MG63 (cell line): Measurements from ENCODE around the gene TRIP10. TPM values are rescaled to one million over a fixed set of nuclear protein-coding genes. Genes with fewer than 3 reads are reported as not detected.

Source experiments
- DNase-seq: peaks from one replicate; pipeline ENCODE4 v3.0.0-alpha.2; 2020
- H3K27me3 ChIP-seq: fragments of 250-450 bp; sonication (Bioruptor Pico); 2 replicates; pipeline ENCODE4 v1.5.1; 2020; ENCODE audit warnings: mild to moderate bottlenecking, moderate library complexity
- H3K36me3 ChIP-seq: fragments of 250-450 bp; sonication (Bioruptor Pico); 2 replicates; pipeline ENCODE4 v1.5.1; 2020; ENCODE audit warnings: mild to moderate bottlenecking, moderate library complexity
- H3K4me3 ChIP-seq: fragments of 250-450 bp; sonication (Bioruptor Pico); 2 replicates; pipeline ENCODE4 v1.5.1; 2020; ENCODE audit warnings: mild to moderate bottlenecking, moderate library complexity
- H3K9me3 ChIP-seq: fragments of 250-450 bp; sonication (Bioruptor Pico); 2 replicates; pipeline ENCODE4 v1.5.1; 2020; ENCODE audit warnings: mild to moderate bottlenecking, moderate library complexity
- total RNA-seq: library from RNA; depleted of rRNA; stranded (reverse); fragments of >200 nt; shearing (Covaris generic); gene quantifications from 2 replicates; pipeline ENCODE4 v1.2.3, GENCODE V29; 2014; ENCODE audit warnings: low replicate concordance; rRNA removed

Gene TRIP10
- 37.2 and 58.3 TPM in 2 replicates for total RNA-seq

DNA sequence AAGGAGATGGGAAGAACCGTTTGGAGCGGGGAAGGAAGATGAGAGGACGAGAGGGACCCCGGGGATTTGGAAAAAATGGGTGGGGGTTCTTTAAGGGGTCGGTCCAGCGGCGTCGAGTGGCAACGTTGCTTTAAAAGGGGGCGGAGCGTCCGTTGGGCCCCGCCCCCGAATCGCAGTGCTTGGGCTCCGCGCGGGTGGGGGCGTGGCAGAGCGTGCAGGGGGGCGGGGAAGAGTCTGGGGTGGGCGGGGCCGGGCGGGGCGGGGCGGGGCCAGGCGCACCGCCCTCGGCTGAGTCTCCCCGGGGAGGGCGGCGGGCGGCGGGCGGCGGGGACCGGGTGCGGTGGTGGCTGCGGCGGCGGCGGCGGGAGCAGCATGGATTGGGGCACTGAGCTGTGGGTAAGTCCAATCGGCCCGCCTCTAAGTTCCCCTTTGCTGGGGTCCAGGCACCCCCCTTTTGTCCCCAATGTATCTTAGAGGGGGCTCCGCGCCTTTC is at the start of gene TRIP10:
Gene TRIP10, plus strand, starts transcription at position 291 of the 493 bp plus-strand sequence. Its CDS starts 82 bp downstream, at position 373.
- Histone ChIP-seq H3K9me3 (no peaks in the 10 kb centered on the region), H3K36me3 (peaks cover 6% of the 10 kb centered on the region), H3K27me3 (no peaks in the 10 kb centered on the region), H3K4me3 (peak within 1 kb of the TSS; percentile 79)
- DNase-seq = peak; percentile 51

GRCh38 chr19:6690160-6690885 is 49.2 kb upstream of the TRIP10 start:
- Histone ChIP-seq H3K9me3 (no peaks in the 10 kb centered on the region), H3K36me3 (no peaks in the 10 kb centered on the region), H3K27me3 (no peaks in the 10 kb centered on the region), H3K4me3 (no peak overlapping the region)
- no peak for DNase-seq

GRCh38 chr19:6691342-6691741 is 48.1 kb upstream of the TRIP10 start:
- DNase-seq = no peak
- Histone ChIP-seq H3K36me3 (no peaks in the 10 kb centered on the region), H3K9me3 (no peaks in the 10 kb centered on the region), H3K27me3 (no peaks in the 10 kb centered on the region), H3K4me3 (no peak overlapping the region)

DNA sequence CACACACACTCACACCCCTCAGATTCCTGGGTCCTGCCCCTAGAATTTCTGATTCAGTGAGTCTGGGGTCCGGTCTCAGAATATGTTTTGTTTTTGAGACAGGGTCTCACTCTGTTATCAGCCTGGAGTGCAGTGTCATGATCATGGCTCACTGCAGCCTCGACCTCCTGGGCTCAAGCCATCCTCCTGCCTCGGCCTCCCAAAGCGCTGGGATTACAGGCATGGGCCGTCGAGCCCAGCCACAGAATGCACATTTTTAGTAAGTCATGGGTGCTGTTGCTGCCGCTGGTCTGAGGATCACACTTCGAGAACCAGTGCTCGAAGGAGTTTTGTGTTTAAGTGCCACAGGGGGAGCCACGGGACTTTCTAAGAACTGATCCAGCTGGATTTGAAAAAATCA is 47.5 kb upstream of the TRIP10 start:
- Histone ChIP-seq H3K4me3 (no peak overlapping the region), H3K27me3 (no peaks in the 10 kb centered on the region), H3K9me3 (no peaks in the 10 kb centered on the region), H3K36me3 (no peaks in the 10 kb centered on the region)
- DNase-seq = no peak

GRCh38 chr19:6693056-6693471 is 46.4 kb upstream of the TRIP10 start:
- no peak for DNase-seq
- Histone ChIP-seq H3K4me3 (no peak overlapping the region), H3K36me3 (no peaks in the 10 kb centered on the region), H3K27me3 (no peaks in the 10 kb centered on the region), H3K9me3 (no peaks in the 10 kb centered on the region)

DNA sequence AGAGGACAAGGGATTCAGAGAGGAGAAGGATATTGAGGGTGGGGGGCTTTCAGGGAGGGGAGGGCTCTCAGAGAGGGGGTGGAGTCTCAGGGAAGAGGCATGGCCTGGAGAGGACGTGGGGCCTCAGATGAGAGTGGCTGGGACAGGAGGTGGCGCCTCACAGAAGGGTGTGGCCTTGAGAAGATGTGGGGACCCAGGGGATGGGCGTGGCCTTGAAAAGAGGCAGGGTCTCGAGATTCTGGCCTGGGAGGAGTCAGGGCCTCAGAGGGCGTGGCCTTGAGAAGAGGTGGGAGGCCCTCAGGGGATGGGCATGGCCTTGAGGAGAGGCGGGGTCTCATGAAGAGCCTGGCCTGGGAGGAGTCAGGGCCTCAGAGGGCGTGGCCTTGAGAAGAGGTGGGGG is 45.8 kb upstream of the TRIP10 start:
- H3K27me3 ChIP-seq = no peaks in the 10 kb centered on the region
- DNase-seq = no peak

GRCh38 chr19:6694147-6694815 is 45.2 kb upstream of the TRIP10 start:
- H3K27me3 ChIP-seq = no peaks in the 10 kb centered on the region
- DNase-seq = no peak
- H3K4me3 ChIP-seq = no peak overlapping the region
- H3K9me3 ChIP-seq = no peaks in the 10 kb centered on the region
- no peaks in the 10 kb centered on the region for H3K36me3 ChIP-seq

More for the DNA sequence above, 45.8 kb upstream of the TRIP10 start:
- Histone ChIP-seq H3K9me3 (no peaks in the 10 kb centered on the region), H3K36me3 (no peaks in the 10 kb centered on the region), H3K4me3 (no peak overlapping the region)

DNA sequence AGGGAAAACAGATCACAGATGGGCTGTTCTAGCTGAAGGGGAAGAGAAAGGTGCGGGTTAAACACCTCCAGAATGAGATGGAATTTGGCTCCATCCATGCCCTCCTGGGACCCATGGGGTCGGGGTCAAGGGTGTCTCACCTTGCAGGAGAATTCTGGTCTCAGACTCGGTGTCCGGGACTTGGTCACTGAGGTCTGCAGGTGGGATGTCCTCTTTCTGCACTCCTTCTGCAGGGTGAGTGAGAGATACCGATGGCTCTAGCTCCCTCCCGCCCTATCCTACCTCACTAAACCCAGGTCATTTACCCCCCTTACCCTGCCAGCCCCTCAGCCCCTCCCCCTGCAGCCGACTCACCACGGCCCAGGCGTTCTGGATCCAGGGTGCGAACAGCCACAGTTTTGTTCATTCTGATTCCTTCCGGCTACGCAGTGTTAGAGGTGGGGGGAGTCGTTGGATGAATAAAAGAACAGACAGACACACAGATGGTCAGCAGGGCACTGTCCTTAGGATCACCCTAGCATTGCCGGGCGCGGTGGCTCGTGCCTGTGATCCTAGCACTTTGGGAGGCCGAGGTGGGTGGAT is 43.1 kb upstream of the TRIP10 start:
- Histone ChIP-seq H3K27me3 (no peaks in the 10 kb centered on the region), H3K4me3 (no peak overlapping the region), H3K9me3 (no peaks in the 10 kb centered on the region), H3K36me3 (no peaks in the 10 kb centered on the region)
- DNase-seq = no peak

- no peaks in the 10 kb centered on the region for H3K27me3 ChIP-seq
- no peak overlapping the region for H3K4me3 ChIP-seq
- no peaks in the 10 kb centered on the region for H3K36me3 ChIP-seq
- H3K9me3 ChIP-seq = no peaks in the 10 kb centered on the region
- DNase-seq = no peak
Observed at GRCh38 chr19:6697291-6697690, 42.2 kb upstream of the TRIP10 start.

GRCh38 chr19:6699935-6700334 is 39.5 kb upstream of the TRIP10 start:
- no peak overlapping the region for H3K4me3 ChIP-seq
- H3K9me3 ChIP-seq = no peaks in the 10 kb centered on the region
- DNase-seq = no peak
- H3K36me3 ChIP-seq = no peaks in the 10 kb centered on the region
- no peaks in the 10 kb centered on the region for H3K27me3 ChIP-seq

- Histone ChIP-seq H3K9me3 (no peaks in the 10 kb centered on the region), H3K27me3 (no peaks in the 10 kb centered on the region), H3K4me3 (no peak overlapping the region), H3K36me3 (no peaks in the 10 kb centered on the region)
- no peak for DNase-seq
Observed at GRCh38 chr19:6700586-6701316, 38.7 kb upstream of the TRIP10 start.

- Histone ChIP-seq H3K4me3 (no peak overlapping the region), H3K36me3 (no peaks in the 10 kb centered on the region), H3K9me3 (no peaks in the 10 kb centered on the region), H3K27me3 (no peaks in the 10 kb centered on the region)
- no peak for DNase-seq
Observed at GRCh38 chr19:6705931-6706632, 33.4 kb upstream of the TRIP10 start.

DNA sequence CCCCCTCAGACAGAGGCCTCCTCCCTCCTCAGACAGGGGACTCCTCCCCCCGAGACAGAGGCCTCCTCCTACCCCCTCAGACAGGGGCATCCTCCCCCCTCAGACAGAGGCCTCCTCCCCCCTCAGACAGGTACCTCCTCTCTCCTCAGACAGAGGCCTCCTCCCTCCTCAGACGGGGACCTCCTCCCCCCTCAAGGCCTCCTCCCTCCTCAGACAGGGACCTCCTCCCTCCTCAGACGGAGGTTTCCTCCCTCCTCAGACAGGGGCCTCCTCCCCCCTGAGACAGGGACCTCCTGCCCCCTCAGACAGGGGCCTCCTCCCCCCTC is 32.9 kb upstream of the TRIP10 start:
- no peaks in the 10 kb centered on the region for H3K36me3 ChIP-seq
- no peak for DNase-seq
- H3K27me3 ChIP-seq = no peaks in the 10 kb centered on the region
- no peak overlapping the region for H3K4me3 ChIP-seq
- no peaks in the 10 kb centered on the region for H3K9me3 ChIP-seq

- Histone ChIP-seq H3K27me3 (no peaks in the 10 kb centered on the region), H3K36me3 (no peaks in the 10 kb centered on the region), H3K9me3 (no peaks in the 10 kb centered on the region), H3K4me3 (no peak overlapping the region)
- no peak for DNase-seq
Observed at GRCh38 chr19:6707011-6707657, 32.3 kb upstream of the TRIP10 start.

- H3K4me3 ChIP-seq = no peak overlapping the region
- no peaks in the 10 kb centered on the region for H3K9me3 ChIP-seq
- no peaks in the 10 kb centered on the region for H3K36me3 ChIP-seq
- DNase-seq = no peak
- no peaks in the 10 kb centered on the region for H3K27me3 ChIP-seq
Observed at GRCh38 chr19:6707658-6708018, 31.8 kb upstream of the TRIP10 start.

DNA sequence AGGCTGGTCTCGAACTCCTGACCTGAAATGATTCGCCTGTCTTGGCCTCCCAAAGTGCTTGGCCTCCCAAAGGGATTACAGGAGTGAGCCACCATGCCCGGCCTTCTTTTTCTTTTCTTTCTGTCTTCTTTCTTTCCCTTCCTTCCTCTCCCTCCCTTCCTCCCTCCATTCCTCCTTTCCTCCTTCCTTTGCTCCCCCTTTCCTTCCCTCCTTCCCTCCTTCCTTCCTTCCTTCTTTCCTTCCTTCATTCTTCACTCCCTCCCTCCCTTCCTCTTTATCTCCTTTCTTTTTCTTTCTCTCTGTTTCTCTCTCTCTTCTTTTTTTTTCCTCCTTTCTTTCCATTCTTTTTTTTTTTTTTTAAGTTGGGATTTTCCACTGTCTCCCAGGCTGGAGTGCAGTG is 31.1 kb upstream of the TRIP10 start:
- Histone ChIP-seq H3K4me3 (no peak overlapping the region), H3K27me3 (no peaks in the 10 kb centered on the region), H3K36me3 (no peaks in the 10 kb centered on the region), H3K9me3 (no peaks in the 10 kb centered on the region)
- no peak for DNase-seq
